SIG-M5 treated with dmso at 0.1 percent for 504 hours (cell line): ENCODE results near the gene ZNF407.

Experiments used
- DNase-seq: peaks from one replicate; lab custom pipeline; 2025; ENCODE audit not compliant: unreplicated experiment; lab: John Stamatoyannopoulos, UW

ZNF407 gene

DNA sequence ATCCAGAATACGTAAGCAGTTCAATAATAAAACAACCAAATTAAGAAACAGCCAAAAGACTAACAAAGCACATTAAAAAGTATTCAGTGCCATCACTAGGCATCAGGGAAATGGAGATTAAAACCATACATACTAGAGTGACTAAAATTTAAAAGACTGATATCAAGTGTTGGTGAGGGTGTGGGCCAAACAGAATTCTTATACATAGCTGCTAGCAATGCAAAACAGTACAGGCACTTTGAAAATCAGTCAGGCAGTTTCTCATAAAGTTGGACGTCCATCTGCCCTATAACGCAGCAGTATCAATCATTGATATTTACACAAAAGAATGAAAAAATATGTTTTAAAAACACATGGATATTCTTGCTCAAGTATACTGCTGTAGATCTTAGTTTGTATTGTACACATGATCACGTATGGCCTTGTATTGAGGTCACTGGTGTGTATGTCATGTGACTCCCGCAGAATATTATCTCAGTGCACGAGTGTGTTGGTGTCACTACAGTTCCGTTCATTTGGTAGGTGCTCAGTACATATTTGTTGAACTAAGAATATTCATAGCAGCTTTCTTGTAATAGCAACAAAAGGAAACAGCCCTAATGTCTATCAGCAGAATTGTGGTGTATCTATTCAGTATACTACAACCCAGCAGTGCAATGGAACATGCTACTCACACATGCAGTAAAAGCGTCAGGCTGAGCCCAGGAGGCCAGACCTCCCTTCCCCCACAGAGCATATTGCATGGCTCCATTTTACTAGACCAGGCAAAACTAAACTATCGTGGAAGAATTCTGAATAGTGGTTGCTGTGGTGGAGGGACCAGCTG, 28.6 kb downstream of the ZNF407 start:
- DNase-seq: no peak

DNA sequence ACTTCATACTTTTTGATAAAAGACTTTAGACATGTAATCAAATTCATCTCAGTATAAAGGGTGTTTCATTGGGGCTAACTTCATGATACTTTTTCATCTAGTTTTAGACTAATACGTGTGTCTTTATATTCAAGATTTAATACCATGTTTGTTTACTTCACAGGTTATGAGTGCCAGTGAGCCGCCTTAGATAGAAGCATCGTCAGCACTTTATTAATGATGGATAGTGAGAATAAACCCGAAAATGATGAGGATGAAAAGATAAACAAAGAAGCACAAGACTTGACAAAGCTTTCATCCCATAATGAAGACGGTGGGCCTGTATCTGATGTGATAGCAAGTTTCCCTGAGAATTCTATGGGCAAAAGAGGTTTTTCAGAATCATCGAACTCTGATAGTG, 33.1 kb downstream of the ZNF407 start:
- DNase-seq: no peak

DNA sequence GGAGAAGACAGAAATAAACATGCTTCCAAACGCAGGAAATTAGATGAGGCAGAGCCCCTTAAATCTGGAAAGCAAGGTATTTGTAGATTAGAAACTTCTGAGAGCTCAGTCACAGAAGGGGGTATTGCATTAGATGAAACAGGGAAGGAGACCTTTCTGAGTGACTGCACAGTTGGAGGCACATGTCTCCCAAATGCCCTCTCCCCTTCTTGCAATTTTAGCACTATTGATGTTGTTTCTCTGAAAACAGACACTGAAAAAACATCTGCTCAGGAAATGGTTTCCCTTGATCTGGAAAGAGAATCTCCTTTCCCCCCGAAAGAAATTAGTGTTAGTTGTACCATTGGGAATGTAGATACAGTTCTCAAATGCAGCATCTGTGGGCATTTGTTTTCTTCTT, 33.5 kb downstream of the ZNF407 start:
- no peak for DNase-seq

DNA sequence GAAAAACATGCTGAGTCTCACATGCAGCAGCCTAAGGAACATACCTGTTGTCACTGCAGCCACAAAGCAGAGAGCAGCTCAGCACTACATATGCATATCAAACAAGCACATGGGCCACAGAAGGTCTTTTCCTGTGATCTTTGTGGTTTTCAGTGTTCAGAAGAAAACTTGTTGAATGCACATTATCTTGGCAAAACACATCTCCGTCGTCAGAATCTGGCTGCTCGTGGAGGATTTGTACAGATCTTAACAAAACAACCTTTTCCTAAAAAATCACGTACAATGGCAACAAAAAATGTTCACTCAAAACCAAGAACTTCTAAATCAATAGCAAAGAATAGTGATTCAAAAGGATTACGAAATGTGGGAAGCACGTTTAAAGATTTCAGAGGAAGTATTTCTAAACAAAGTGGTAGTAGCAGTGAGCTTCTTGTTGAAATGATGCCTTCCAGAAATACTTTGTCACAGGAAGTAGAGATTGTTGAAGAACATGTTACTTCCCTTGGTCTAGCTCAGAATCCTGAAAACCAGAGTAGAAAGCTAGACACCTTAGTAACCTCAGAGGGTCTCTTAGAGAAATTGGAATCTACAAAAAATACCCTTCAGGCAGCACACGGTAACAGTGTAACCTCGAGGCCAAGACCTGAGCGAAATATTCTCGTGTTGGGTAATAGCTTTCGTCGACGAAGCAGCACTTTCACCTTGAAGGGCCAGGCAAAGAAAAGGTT, 34.1 kb downstream of the ZNF407 start:
- DNase-seq: peak; percentile 70

DNA sequence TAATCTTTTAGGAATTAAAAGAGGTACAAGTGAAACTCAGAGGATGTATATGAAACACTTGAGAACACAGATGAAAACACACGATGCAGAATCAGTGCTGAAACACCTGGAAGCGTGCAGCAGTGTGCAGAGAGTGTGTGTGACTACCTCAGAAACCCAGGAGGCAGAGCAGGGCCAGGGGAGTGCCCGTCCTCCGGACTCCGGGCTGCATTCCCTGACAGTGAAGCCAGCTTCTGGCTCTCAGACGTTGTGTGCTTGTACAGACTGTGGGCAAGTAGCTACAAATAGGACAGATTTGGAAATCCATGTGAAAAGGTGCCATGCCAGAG, 34.6 kb downstream of the ZNF407 start:
- no peak for DNase-seq

DNA sequence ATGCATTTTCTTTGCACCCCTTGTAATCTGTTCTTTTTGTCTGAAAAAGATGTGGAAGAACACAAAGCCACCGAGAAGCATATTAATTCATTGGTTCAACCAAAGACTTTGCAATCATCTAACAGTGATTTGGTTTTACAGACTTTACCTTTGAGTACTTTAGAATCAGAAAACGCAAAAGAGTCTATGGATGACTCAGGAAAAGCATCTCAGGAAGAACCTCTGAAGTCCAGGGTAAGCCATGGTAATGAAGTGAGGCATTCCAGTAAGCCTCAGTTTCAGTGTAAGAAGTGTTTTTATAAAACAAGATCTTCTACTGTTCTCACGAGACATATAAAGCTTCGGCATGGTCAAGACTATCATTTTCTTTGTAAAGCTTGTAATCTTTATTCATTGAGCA, 35.2 kb downstream of the ZNF407 start:
- no peak for DNase-seq

DNA sequence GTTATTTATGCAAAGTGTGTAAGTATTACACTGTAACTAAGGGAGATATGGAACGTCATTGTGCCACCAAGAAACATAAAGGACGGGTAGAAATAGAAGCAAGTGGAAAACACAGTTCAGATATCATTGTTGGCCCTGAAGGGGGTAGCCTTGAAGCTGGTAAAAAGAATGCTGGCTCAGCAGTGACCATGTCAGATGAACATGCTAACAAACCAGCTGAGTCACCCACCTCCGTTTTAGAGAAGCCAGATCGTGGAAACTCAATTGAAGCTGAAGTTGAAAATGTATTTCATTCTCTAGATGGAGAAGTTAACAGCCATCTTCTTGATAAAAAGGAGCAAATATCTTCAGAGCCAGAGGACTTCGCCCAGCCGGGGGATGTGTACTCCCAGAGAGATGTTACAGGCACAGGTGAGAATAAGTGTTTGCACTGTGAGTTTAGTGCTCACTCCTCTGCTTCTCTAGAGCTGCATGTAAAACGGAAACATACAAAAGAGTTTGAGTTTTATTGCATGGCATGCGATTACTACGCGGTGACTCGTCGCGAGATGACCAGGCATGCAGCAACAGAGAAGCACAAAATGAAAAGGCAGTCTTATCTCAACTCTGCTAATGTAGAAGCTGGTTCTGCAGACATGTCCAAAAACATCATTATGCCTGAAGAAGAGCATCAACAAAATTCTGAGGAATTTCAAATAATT, 36.1 kb downstream of the ZNF407 start:
- no peak for DNase-seq

DNA sequence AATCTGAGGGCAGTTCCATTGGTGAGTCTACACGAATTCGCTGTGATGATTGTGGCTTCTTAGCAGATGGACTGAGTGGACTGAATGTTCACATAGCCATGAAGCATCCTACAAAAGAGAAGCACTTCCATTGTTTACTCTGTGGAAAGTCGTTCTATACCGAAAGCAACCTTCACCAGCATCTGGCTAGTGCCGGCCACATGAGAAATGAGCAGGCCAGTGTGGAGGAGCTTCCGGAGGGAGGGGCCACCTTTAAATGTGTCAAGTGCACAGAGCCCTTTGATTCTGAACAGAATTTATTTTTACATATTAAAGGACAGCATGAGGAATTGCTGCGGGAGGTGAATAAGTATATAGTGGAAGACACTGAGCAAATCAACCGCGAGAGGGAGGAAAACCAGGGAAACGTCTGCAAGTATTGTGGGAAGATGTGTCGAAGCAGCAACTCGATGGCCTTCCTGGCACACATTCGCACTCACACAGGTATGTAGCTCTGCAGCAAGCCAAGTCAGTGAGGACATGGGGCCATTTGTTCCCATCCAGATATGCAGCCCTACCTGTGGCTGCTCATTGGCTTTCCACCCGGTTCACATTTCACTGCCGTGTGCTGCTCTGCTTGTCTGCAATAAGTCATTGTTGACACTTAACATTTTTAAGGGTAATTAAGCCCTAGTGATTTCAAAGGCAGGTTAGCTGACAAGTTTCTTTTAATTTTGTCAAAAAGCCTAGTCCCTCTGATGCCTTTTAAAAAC, 37.7 kb downstream of the ZNF407 start:
- no peak for DNase-seq

DNA sequence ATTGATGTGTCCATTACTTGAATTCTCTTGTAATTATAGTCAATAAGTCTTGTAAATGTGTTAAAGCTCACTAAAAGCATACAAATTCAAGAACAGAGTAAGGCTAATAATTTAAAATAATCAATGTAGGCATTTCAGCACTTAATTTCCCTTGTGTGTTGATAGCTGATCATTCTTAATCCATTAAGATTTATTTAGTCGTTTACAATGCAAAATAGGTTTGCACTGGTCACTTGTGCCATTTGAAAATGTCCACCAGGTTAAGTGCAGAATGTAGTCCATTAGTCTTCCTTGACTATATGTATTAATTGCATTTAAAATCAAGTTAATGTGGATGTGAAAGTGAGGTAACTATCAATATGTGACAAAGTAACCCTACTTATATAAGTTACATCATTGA, 39.4 kb downstream of the ZNF407 start:
- DNase-seq: no peak

DNA sequence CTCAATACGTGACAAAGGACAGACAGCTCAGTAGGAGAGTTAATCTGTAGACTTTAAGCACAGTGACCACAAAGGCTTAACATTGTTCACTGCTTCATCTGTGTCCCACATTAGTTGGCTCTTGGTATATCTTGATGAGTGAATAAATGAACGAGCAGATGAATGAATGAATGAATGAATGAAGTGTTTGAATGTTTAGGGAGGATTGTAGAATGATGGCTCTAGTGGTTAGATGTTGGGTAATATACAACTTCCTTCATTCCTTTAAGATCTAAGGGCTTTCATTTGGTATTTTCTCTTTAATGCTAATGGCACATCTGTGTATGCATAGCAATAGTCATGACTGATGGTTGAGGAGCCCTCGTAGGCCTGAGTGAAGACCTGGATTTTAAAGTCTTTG, 40.5 kb downstream of the ZNF407 start:
- DNase-seq: no peak

DNA sequence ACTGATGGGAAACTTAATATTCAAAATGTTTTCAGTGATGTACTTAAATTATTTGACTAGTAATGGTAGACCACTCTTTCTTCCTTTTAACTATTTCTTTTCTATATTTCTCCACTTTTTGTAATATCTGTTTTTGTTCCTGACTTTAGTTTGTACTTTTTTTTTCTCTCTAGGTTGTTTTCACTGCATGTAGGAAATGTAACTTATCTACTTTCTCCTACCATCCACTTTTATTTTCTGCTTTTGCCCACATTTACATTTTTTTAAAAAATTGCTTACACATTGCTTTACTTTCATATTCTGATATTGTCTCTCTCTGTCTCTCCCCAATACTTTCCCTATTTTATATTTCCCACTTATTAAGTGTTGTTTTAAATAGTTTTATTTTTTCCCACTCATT, 47.0 kb downstream of the ZNF407 start:
- no peak for DNase-seq

DNA sequence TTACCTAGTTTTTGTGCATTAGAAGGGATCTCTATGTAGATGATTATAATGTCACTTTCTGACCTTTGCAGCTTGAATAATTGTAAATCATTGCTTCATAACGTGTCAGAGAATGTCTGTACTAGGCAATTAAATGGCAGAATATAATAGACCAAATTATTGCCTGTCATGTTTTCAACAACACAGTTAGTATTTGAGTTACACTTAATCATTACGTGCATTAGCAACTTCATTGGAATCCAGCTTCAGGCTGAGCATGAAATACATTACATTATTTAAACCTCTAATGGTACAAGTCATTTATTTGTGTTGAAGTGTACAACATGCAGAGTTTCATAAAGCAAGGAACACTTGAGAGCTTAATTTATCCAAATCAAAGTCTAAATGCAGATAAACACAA, 48.0 kb downstream of the ZNF407 start:
- no peak for DNase-seq

DNA sequence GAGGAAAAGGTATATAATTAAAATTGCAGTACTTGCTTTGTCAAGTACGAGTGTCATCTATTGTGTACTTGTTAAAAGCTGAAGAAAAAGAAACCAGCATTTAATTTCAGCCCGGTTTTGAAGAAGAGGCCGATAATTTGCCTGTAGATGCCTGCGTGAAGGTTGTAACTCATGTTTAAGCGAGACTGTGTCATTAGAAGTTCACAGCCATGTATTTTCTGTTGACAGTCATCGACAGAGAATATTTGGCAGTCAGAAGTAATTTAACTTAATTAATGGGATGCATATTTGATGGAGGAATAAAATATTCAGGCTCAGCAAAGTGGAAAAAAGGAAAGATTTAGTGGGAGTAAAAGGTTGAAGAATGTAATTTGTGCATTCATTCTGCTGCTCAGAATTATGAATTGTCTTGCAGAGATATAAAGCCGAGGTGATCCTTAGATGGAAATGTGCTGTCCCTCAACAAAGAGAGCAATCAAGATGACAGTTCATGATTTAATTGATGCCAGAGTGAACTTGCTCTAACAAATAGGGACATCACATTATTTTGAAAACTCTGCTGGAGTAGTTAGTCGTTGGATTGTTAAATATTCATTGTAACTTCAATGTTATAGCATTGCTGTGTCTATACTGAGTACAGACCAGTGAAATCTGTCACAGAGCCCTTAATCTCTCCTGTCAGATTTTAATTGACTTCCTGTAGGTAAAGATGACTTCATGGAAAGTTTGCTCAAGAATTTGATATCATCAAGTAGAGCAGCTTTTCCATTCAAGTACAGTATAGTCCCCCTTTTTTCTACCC, 53.9 kb downstream of the ZNF407 start:
- no peak for DNase-seq

DNA sequence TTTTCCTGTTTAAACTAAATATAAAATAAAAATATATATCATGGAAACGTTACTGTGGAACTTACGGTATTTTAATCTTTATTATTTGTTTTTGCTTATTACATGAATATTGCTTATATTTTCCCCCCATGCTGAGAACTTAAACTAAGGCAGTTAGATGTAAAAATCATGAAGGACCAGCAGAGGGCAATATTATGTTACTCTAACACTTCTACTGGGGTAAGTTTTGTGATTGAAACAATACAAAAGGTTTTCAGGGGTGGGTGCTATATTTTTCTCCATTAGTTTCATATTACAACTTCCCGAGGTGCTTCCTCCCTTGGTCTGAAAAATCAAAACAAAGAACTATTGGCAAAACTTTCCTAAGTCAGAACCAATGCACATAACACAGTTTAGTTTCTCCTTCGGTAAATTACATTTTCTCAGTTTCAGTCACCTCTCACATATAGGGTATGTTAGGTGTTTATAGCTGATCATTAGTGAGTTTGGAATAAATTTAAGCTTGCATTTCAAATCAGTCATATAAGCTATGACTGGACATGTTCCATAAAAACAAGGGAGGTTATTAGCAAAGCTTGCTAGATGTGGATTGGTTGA, 54.8 kb downstream of the ZNF407 start:
- peak; percentile 34 for DNase-seq

DNA sequence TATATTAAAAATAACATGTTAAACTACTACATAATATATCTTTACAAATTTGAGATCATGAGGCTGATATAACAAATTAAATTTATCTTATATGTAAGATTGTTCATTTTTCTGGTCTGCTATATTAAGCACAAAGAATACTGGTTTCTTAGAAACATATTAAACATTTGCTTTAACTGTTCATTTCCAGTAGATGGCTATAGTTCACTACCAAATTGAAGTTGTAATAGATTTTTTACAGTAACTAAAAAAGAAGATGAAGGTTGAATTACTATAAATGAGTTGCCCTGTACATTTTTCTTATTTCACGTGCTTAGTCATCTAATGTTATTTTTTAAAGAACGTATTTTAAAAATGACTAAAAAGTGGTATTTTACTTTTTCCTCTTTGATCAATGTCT, 57.0 kb downstream of the ZNF407 start:
- DNase-seq: peak; percentile 3

DNA sequence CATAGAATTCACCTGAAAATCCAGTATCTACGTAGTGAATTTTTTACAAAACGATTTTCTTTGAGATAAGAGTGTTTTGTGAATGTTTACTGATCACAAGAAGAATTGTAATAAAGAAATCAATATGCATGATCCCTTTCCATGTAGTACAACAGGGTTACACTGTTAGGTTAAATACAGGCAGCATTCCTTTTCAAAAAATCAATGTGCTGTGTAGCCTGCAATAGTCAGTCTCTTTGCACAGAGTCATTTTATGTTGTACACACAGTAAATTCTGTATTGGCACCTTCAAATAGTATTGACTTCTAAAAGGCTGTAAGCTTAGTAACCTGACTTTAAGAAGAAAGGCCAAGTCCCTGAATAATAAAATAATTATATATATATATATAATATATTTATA, 63.3 kb downstream of the ZNF407 start:
- no peak for DNase-seq

DNA sequence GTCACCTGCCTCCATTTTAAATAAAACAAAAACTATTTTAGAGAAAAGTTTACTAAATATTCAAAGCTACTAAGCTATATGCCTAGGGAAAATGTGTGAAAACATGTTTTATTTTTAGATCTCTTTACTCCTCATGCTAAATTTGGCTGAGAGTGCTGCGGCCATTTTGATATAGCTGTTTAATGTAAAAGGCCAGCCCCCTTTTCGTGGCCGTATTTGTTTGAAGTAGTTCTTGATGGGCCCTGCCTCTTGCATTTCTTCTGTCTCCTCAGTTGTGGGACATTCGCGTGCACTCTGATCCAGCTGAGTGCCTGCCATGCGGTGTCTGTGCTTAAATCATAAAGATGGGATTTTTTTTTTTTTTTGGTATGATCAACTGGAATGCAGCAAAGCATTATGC, 64.0 kb downstream of the ZNF407 start:
- DNase-seq: no peak

DNA sequence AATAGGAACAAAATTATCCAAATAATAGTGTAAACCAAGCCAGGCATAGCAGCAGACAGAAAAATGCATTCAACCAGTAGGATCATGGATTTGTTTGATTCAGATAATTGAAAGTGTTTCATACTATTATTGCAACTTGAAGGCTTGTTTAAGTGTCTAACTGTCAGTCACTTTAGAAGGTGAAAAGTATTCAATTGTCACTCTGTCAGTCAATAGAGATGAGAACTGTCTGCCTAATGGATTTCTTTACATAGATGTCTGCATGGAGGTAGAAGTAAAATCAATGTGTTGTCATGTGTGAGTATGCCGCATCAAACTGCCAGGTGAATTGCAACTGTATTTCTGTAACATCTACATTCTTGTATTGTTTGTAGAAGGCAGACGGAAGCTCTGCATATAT, 65.0 kb downstream of the ZNF407 start:
- DNase-seq: no peak

DNA sequence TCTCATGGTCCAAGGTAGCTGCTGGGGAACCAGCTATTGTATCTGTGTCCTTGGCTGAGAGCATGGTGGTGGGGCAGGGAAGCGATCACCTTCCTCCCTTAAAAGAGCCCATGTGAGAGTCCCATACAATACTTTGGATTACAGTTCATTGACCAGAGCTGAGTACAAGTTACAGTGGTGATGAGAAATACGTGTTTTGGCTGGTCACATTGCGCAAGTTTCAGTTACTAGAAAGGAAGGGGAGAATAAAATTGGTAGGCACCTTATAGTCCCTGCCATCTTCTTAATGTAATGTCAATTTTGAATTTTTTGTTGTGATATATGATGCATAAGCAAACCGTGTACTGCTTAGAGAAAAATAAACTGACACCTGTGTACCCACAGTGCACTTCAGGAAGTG, 67.7 kb downstream of the ZNF407 start:
- DNase-seq: no peak

DNA sequence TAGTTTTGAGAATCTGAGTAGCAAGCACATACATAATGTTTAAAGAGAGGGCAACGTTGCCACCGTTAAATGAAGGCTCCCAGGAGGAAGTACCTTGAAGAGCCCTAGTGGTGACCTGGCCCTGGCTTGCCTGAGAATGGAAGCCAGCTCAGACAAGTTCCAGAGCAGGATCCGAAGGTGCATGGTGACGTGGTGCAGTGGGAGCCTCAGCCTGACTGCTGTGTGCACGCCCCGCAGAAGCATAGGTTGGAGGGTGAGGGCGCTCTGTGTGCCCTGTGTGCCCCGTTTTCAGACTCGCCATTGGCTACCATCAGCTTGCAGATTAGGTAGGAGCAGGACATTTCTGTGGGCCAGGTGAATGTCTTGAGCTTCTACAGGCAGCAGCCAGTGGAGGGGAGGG, 68.2 kb downstream of the ZNF407 start:
- no peak for DNase-seq
